Ishikawa (cell line): ENCODE measurements around the gene JCAD.

Source experiments
- CEBPB ChIP-seq: IDR thresholded peaks from 2 replicates; pipeline ENCODE4 v1.6.1; 2012
- EGR1 ChIP-seq: IDR thresholded peaks from 2 replicates; pipeline ENCODE4 v1.6.1; 2012
- EP300 ChIP-seq: IDR thresholded peaks from 2 replicates; pipeline ENCODE4 v1.6.1; 2012; ENCODE audit warnings: borderline replicate concordance
- MAX ChIP-seq: IDR thresholded peaks from 2 replicates; pipeline ENCODE4 v1.6.1; 2012
- RAD21 ChIP-seq: IDR thresholded peaks from 2 replicates; pipeline ENCODE4 v1.6.1; 2012; ENCODE audit warnings: low read depth
- TAF1 ChIP-seq: IDR thresholded peaks from 2 replicates; pipeline ENCODE4 v1.6.1; 2012; ENCODE audit warnings: low read depth, mild to moderate bottlenecking
- TCF12 ChIP-seq: IDR thresholded peaks from 2 replicates; pipeline ENCODE4 v1.6.1; 2012; ENCODE audit warnings: low read depth
- YY1 ChIP-seq: IDR thresholded peaks from 2 replicates; pipeline ENCODE4 v1.6.1; 2012; ENCODE audit warnings: low read depth

GRCh38 chr10:29968585-29968984, 90.8 kb downstream of the JCAD start:
- TF ChIP-seq EP300 = no peak
- no peak for TF ChIP-seq YY1
- no peak for TF ChIP-seq MAX
- TF ChIP-seq TCF12 = no peak
- TF ChIP-seq EGR1 = no peak
- no peak for TF ChIP-seq CEBPB
- no peak for TF ChIP-seq TAF1
- no peak for TF ChIP-seq RAD21
